PC-3 (cell line): Measurements from ENCODE around the gene MYO16. TPM values are rescaled to one million over a fixed set of nuclear protein-coding genes. Genes with fewer than 3 reads are reported as not detected.

Experiments used
- ATAC-seq: fragments of 200-7000 bp; cut with Tn5 transposase; 2 replicates; pipeline ENCODE4 v1.9.1; 2020; ENCODE audit warnings: mild to moderate bottlenecking, moderate library complexity
- BruUV-seq: library from RNA; stranded (reverse); fragments of 400-500 nt; replicated peaks from 2 replicates; lab custom pipeline; 2021; lab: Mats Ljungman, UMichigan
- CTCF ChIA-PET: fragments of 300-600 bp; sonication (Branson Sonifier 250); formaldehyde crosslinking; loops from one replicate; lab custom pipeline; 2022; ENCODE audit warnings: antibody characterized with exemption; lab: Charles Lee
- POLR2A ChIA-PET: fragments of 300-600 bp; sonication (Branson Sonifier 250); formaldehyde crosslinking; loops from one replicate; lab custom pipeline; 2022; ENCODE audit warnings: antibody characterized with exemption; ENCODE audit not compliant: unreplicated experiment; lab: Charles Lee
- DNase-seq: peaks from one replicate; pipeline ENCODE4 v3.0.0-alpha.2; 2015
- H2AFZ ChIP-seq: fragments of 300-600 bp; sonication (generic); 2 replicates; pipeline ENCODE4 v1.6.0; 2016; ENCODE audit warnings: antibody characterized with exemption, low read length
- H3F3A ChIP-seq: fragments of 300-600 bp; sonication (generic); one replicate; pipeline ENCODE4 v1.6.0; 2017; ENCODE audit warnings: antibody characterized with exemption, low read length, control low read depth, mild to moderate bottlenecking; ENCODE audit not compliant: unreplicated experiment
- H3K27ac ChIP-seq: fragments of 300-600 bp; sonication (generic); 2 replicates; pipeline ENCODE4 v1.5.1; 2016; ENCODE audit warnings: mild to moderate bottlenecking, low read length
- H3K27me3 ChIP-seq: fragments of 300-600 bp; sonication (generic); 2 replicates; pipeline ENCODE4 v1.6.1; 2016; ENCODE audit warnings: low read length, mixed read lengths
- H3K36me3 ChIP-seq: fragments of 300-600 bp; sonication (generic); 2 replicates; pipeline ENCODE4 v1.6.1; 2016; ENCODE audit warnings: low read depth, mixed run types, low read length, mixed read lengths
- H3K4me1 ChIP-seq: fragments of 300-600 bp; sonication (generic); 2 replicates; pipeline ENCODE4 v1.5.1; 2016; ENCODE audit warnings: low read length; ENCODE audit not compliant: insufficient read depth
- H3K4me2 ChIP-seq: fragments of 300-600 bp; sonication (generic); 2 replicates; pipeline ENCODE4 v1.6.0; 2016; ENCODE audit warnings: low read length
- H3K4me3 ChIP-seq: fragments of 300-600 bp; sonication (generic); 2 replicates; pipeline ENCODE4 v1.5.1; 2016; ENCODE audit warnings: mild to moderate bottlenecking, low read length, mixed read lengths
- H3K79me2 ChIP-seq: fragments of 300-600 bp; sonication (generic); 2 replicates; pipeline ENCODE4 v1.6.1; 2017; ENCODE audit warnings: low read length, mixed read lengths
- H3K9ac ChIP-seq: fragments of 300-600 bp; sonication (generic); 2 replicates; pipeline ENCODE4 v1.6.0; 2016; ENCODE audit warnings: mild to moderate bottlenecking, low read length
- H3K9me2 ChIP-seq: fragments of 300-600 bp; sonication (generic); replicated peaks from 2 replicates; pipeline ENCODE4 v1.6.1; 2016; ENCODE audit warnings: mixed run types, low read length, mixed read lengths
- H3K9me3 ChIP-seq: fragments of 300-600 bp; sonication (generic); 2 replicates; pipeline ENCODE4 v1.6.1; 2016; ENCODE audit warnings: low read length, mixed read lengths
- H4K20me1 ChIP-seq: fragments of 300-600 bp; sonication (generic); 2 replicates; pipeline ENCODE4 v1.6.1; 2016; ENCODE audit warnings: low read length, mixed read lengths
- CTCF ChIP-seq: fragments of 300-600 bp; sonication (generic); conservative IDR thresholded peaks from 2 replicates; pipeline ENCODE4 v1.5.1; 2017; ENCODE audit warnings: antibody characterized with exemption, low read depth, mild to moderate bottlenecking, low read length
- EZH2 ChIP-seq: fragments of 300-600 bp; sonication (generic); IDR thresholded peaks from one replicate; pipeline ENCODE4 v1.6.1; 2017; ENCODE audit warnings: antibody characterized with exemption, mild to moderate bottlenecking, low read length; ENCODE audit not compliant: unreplicated experiment
- EZH2phosphoT487 ChIP-seq: fragments of 300-600 bp; sonication (generic); IDR thresholded peaks from 2 replicates; pipeline ENCODE4 v1.6.1; 2018; ENCODE audit warnings: mild to moderate bottlenecking, antibody characterized with exemption, low read length, borderline replicate concordance
- intact Hi-C: fragments of 100-400 bp; cut with micrococcal nuclease; formaldehyde crosslinking; loops from 2 replicates; pipeline ENCODE4 v1.9.0; 2023
- total RNA-seq: library from RNA; depleted of rRNA; stranded (reverse); fragments of >200 nt; gene quantifications from 2 replicates; pipeline ENCODE4 v1.2.3, GENCODE V29; 2014

MYO16 gene
- total RNA-seq, 1 experiment from 2014 or later = not detected

GRCh38 chr13:108943842-108944241 lies 314.4 kb downstream of the MYO16 start:
- Histone ChIP-seq H3K9ac (no peak overlapping the region), H3K36me3 (no peaks in the 10 kb centered on the region), H4K20me1 (no peaks in the 10 kb centered on the region), H3K79me2 (no peaks in the 10 kb centered on the region), H3K4me1 (peaks cover 11% of the 10 kb centered on the region), H3K27me3 (no peaks in the 10 kb centered on the region), H3K27ac (no peak overlapping the region), H3K4me3 (no peak overlapping the region), H2AFZ (no peak overlapping the region), H3K9me2 (no peaks in the 10 kb centered on the region), H3F3A (no peaks in the 10 kb centered on the region), H3K4me2 (no peak overlapping the region), H3K9me3 (no peaks in the 10 kb centered on the region)
- ChIA-PET POLR2A (no interaction called here), CTCF (no interaction called here)
- BruUV-seq = no TSS peak
- no peak for ATAC-seq
- no peak for DNase-seq
- no peak for TF ChIP-seq EZH2
- no peak for TF ChIP-seq EZH2phosphoT487
- intact Hi-C loops = no loop called here

DNA sequence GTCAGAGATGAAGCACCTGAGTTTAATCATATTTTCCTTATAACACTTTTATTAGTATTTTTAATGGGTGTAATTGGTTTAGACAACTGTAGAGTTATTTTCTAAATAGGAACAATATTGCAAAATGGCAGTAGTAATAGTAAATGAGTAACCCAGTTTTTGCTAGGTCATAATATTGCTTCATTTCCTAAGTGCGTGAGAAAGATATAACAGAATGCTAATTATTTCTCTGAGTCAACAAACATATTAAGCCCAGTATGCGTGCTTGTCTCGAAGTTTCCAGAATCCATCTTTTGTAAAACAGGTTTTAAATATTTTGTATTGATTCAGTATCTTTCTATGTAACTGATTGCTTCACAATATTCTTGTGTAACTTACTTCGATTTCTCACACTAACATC lies 315.3 kb downstream of the MYO16 start:
- no peak for DNase-seq
- BruUV-seq = no TSS peak

DNA sequence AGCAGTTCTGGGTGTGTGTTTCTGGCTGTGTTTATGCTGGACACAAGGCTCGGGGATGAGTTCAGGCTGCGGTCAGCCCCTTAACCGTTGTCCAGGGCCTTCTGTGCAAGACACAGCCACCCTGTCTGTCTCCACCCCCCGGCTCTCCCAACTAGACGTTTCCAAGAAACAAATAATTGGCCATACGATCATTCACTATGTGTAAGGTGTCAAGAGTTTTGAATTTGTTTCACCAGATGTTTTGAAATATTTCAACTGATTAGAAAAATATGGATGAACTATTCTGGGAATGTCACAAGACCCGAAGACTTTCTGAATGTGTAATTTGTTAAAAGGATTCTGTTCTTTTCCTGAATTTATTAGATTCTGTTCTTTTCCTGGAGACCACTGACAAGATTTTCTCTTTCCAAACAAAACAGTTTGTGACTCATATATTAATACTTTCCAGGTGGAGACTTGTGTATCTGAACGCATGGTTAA lies 318.2 kb downstream of the MYO16 start:
- TF ChIP-seq EZH2 (no peak), CTCF (no peak), EZH2phosphoT487 (no peak)
- intact Hi-C loops = no loop called here
- Histone ChIP-seq H3K4me2 (no peak overlapping the region), H3K36me3 (no peaks in the 10 kb centered on the region), H4K20me1 (no peaks in the 10 kb centered on the region), H3K4me3 (no peak overlapping the region), H3K4me1 (peaks cover 12% of the 10 kb centered on the region), H3K79me2 (no peaks in the 10 kb centered on the region), H3K27me3 (no peaks in the 10 kb centered on the region), H3F3A (no peaks in the 10 kb centered on the region), H3K9ac (no peak overlapping the region), H2AFZ (no peak overlapping the region), H3K9me3 (no peaks in the 10 kb centered on the region), H3K9me2 (no peaks in the 10 kb centered on the region), H3K27ac (no peak overlapping the region)
- ATAC-seq (no peak), DNase-seq (no peak)
- POLR2A ChIA-PET = no interaction called here
- CTCF ChIA-PET = no interaction called here
- BruUV-seq = no TSS peak

More for the DNA sequence above, 315.3 kb downstream of the MYO16 start:
- intact Hi-C loops = no loop called here
- Histone ChIP-seq H3K9ac (no peak overlapping the region), H3K79me2 (no peaks in the 10 kb centered on the region), H3F3A (no peaks in the 10 kb centered on the region), H3K4me2 (no peak overlapping the region), H3K36me3 (no peaks in the 10 kb centered on the region), H3K27ac (no peak overlapping the region), H3K27me3 (no peaks in the 10 kb centered on the region), H3K4me3 (no peak overlapping the region), H3K4me1 (peaks cover 12% of the 10 kb centered on the region), H3K9me3 (no peaks in the 10 kb centered on the region), H2AFZ (no peak overlapping the region), H3K9me2 (no peaks in the 10 kb centered on the region), H4K20me1 (no peaks in the 10 kb centered on the region)
- ATAC-seq = no peak
- POLR2A ChIA-PET = no interaction called here
- CTCF ChIA-PET = no interaction called here
- TF ChIP-seq EZH2phosphoT487 (no peak), EZH2 (no peak), CTCF (no peak)
